AG10803 (cell line): ENCODE data around the gene DGCR2.

Experiments used
- DNase-seq: peaks from one replicate; pipeline ENCODE4 v3.0.0; 2010; ENCODE audit warnings: low read depth
- H3K4me3 ChIP-seq: 2 replicates; pipeline ENCODE4 v1.5.1; 2011; ENCODE audit warnings: mild to moderate bottlenecking, low read length, control low read depth
- TF ChIP-seq, protein P1 (sequence below): conservative IDR thresholded peaks from 2 replicates; pipeline ENCODE4 v1.5.1; 2011; ENCODE audit warnings: mild to moderate bottlenecking, low read length, control low read depth, inconsistent platforms

Gene DGCR2

GRCh38 chr22:19066531-19067271, 55.5 kb downstream of the DGCR2 start:
- TF ChIP-seq, protein P1, sequence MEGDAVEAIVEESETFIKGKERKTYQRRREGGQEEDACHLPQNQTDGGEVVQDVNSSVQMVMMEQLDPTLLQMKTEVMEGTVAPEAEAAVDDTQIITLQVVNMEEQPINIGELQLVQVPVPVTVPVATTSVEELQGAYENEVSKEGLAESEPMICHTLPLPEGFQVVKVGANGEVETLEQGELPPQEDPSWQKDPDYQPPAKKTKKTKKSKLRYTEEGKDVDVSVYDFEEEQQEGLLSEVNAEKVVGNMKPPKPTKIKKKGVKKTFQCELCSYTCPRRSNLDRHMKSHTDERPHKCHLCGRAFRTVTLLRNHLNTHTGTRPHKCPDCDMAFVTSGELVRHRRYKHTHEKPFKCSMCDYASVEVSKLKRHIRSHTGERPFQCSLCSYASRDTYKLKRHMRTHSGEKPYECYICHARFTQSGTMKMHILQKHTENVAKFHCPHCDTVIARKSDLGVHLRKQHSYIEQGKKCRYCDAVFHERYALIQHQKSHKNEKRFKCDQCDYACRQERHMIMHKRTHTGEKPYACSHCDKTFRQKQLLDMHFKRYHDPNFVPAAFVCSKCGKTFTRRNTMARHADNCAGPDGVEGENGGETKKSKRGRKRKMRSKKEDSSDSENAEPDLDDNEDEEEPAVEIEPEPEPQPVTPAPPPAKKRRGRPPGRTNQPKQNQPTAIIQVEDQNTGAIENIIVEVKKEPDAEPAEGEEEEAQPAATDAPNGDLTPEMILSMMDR: no peak
- peak; percentile 80 for DNase-seq
- no peak overlapping the region for H3K4me3 ChIP-seq

GRCh38 chr22:19065929-19066328, 56.3 kb downstream of the DGCR2 start:
- H3K4me3 ChIP-seq: no peak overlapping the region
- TF ChIP-seq, protein P1: no peak

GRCh38 chr22:19065298-19065859, 56.8 kb downstream of the DGCR2 start:
- TF ChIP-seq, protein P1: no peak
- H3K4me3 ChIP-seq: no peak overlapping the region
- DNase-seq: no peak

More at GRCh38 chr22:19065929-19066328, 56.3 kb downstream of the DGCR2 start:
- no peak for DNase-seq

GRCh38 chr22:19064354-19065054, 57.7 kb downstream of the DGCR2 start:
- H3K4me3 ChIP-seq: no peak overlapping the region
- TF ChIP-seq, protein P1: no peak
- no peak for DNase-seq

GRCh38 chr22:19063581-19064353, 58.4 kb downstream of the DGCR2 start:
- no peak overlapping the region for H3K4me3 ChIP-seq
- DNase-seq: no peak
- TF ChIP-seq, protein P1: no peak

DNA sequence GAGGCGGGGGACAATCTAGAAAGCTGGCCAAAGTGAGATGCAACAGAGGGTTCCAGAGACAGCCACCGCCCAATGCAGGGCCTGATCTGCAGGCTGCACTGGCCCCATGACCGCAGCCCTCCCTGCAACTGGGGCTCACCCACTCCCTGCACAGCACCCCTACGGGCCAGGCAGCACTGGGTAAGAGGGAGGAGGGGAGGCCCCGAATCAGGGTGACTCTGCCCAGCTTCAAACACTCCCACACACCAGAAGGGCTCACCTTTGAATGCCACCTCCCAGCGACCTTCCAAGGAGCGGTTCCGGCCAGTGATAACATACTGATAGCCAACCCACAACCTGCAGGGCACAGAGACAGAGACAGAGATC, 59.3 kb downstream of the DGCR2 start:
- DNase-seq: no peak
- TF ChIP-seq, protein P1: no peak
- H3K4me3 ChIP-seq: no peak overlapping the region
